Pulmonary artery endothelial cell (primary cell): ENCODE measurements around the gene FAM222A. TPM values are rescaled to one million over a fixed set of nuclear protein-coding genes. Genes with fewer than 3 reads are reported as not detected.

Experiments used
- DNase-seq: peaks from one replicate; pipeline ENCODE4 v3.0.0-alpha.2; 2011; ENCODE audit warnings: low read depth, low spot score
- total RNA-seq: library from RNA; depleted of rRNA; stranded (reverse); fragments of >200 nt; gene quantifications from 2 replicates; pipeline ENCODE4 v1.2.3, GENCODE V29; 2014

The FAM222A gene
- total RNA-seq, 1 donor from 2014 or later: 0.26 TPM

GRCh38 chr12:109758426-109759420 is 45.1 kb downstream of the FAM222A start:
- DNase-seq: no peak

- no peak for DNase-seq
Measured at GRCh38 chr12:109759595-109759994, 46.0 kb downstream of the FAM222A start.

- no peak for DNase-seq
Measured at GRCh38 chr12:109760031-109760929, 46.7 kb downstream of the FAM222A start.

- DNase-seq: no peak
Measured at GRCh38 chr12:109760930-109761921, 47.6 kb downstream of the FAM222A start.

GRCh38 chr12:109762071-109762672 is 48.5 kb downstream of the FAM222A start:
- no peak for DNase-seq

GRCh38 chr12:109762673-109763191 is 49.1 kb downstream of the FAM222A start:
- DNase-seq: no peak

DNA sequence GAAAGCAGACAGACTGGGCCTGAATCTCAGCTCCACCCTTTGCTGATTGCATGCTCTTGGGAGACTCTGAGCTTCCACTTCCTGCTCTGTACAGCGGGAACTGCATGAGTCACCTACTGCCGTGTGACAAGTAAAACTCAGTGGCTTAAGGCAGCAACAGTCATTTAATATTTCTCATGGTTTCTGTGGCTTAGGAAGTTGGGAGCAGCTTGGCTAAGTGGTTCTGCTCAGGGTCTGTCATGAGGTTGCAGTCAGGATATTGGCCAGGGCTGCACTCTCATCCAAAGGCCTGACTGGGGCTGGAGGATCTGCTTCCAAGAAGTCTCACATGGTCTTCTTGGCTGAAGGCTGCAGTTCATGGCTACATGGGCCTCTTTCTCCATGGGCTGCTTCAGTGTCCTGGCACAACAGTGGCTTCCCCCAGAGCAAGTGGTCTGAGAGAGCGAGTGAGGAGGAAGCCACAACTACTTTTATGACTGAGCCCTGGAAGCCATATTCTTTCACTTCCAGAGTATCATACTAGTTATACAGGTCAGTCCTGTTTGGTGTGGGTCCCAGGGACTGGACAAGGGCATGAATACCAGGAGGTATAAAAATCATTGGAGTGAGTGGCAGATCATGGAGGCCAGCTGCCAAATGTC is 49.7 kb downstream of the FAM222A start:
- no peak for DNase-seq

DNA sequence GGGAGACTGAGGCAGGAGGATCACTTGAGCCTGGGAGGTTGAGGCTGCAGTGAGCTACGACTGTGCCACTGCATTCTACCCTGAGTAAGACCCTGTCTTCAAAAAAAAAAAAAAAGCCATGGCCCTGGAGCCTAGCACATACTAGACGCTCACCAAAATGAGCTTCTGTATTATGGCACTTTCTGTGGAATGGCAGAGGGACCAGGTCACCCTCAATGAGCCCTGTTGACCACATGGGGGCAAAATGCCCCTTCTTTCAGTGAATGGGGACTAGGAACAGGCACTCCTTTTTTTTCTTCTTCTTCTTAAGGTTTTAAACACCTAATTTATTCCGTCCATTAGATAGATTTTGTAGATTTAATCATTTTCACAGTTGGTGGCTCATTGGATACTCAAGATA is 50.5 kb downstream of the FAM222A start:
- no peak for DNase-seq

- DNase-seq: no peak
Measured at GRCh38 chr12:109764776-109765445, 51.3 kb downstream of the FAM222A start.

GRCh38 chr12:109765446-109765810 is 51.8 kb downstream of the FAM222A start:
- DNase-seq: no peak

DNA sequence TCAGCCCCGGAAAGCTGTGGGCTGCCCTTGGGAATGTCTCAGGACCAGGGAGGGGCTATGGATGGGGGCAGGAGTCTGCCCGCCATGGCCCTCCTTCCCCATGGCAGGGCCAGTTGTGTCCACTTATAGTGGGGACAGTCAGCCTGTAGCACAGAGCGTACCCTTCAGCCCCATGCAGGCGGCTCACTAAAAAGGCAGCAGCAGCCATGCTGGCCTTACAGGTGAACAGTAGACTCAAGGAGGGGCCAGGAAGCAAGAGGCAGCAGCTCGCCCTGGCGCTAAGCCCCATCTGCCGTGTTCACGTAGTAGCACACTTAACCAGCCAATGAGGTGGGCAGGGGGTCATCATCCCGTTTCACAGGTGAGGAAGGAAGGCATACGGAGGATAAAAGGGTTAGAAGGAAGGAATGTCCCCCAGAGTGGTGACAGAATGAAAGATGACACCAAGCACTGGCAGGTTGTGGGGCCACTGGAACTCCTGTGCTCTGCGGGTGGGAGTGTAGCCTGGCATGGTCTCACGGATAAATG is 52.7 kb downstream of the FAM222A start:
- DNase-seq: no peak

DNA sequence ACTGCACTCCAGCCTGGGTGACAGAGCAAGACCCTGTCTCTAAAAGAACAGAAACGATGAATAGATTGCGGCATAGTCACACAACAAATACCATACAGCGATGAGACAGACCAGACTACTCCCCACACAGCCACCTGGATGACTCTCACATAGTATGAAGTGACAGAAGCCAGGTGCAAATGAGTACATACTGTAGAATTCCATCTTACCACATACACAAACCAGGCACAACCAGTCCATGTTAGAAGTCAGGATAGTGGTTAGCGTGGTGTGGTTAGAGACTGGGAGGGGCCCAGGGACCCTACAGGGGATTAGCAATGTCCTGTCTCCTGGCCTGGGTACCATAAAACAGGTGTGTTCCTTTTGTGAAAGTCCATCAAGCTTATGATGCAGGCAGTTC is 53.8 kb downstream of the FAM222A start:
- DNase-seq: no peak

GRCh38 chr12:109767991-109768900 is 54.6 kb downstream of the FAM222A start:
- DNase-seq: no peak

- no peak for DNase-seq
Measured at GRCh38 chr12:109768901-109769670, 55.5 kb downstream of the FAM222A start.

GRCh38 chr12:109770104-109770860 is 56.7 kb downstream of the FAM222A start:
- DNase-seq: no peak
